MM.1S (cell line): ENCODE data around the gene PIP5K1C.

Experiments
- EZH2 ChIP-seq: fragments of 300-600 bp; sonication (generic); optimal IDR thresholded peaks from 2 replicates; pipeline ENCODE3; 2017; ENCODE audit warnings: low read depth, mild to moderate bottlenecking, antibody characterized with exemption, low read length, mixed read lengths
- EZH2phosphoT487 ChIP-seq: fragments of 300-600 bp; sonication (generic); IDR thresholded peaks from 2 replicates; pipeline ENCODE4 v1.6.1; 2018; ENCODE audit warnings: antibody characterized with exemption, low read length
- TF ChIP-seq, protein P1 (sequence below): fragments of 300-600 bp; sonication (generic); IDR thresholded peaks from 2 replicates; pipeline ENCODE4 v1.5.1; 2016; ENCODE audit warnings: antibody characterized with exemption, low read length, mixed read lengths

DNA sequence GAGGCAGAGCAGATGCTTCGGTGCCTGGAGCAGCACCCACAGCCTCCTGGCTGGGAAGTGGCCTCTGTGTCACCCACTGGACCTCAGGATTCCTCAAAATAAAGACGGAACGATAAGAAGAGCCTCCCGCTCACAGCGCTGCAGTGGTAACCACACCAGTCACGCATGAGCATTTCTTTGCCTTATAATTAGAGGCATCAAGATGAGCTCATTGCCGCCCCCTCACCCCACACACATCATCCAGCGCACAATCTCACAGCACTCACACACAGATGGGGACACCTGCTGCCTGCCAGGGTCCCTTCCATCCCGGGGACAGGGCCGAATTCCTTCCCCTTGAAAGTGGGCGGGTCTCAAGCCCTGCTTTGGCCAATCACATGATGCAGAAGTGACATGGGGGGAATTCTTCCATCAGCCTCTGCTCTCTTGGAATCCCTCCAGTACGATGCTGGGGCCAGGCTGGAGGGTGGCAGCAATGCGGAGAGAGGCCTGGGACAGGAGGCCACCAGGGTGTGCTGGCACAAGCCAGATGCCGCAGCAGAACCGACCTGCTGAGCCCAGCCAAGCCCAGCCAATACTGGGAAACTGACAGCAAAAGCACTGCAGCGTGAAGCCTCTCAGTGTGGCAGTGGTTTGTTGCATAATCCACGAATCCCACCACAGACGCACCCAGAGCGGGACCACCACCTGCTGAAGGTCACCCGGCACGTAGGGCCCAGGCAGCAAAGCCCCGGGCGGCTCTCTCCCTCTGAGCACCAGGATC lies 16.0 kb downstream of the PIP5K1C start:
- no peak for TF ChIP-seq EZH2
- no peak for TF ChIP-seq EZH2phosphoT487
- TF ChIP-seq, protein P1, sequence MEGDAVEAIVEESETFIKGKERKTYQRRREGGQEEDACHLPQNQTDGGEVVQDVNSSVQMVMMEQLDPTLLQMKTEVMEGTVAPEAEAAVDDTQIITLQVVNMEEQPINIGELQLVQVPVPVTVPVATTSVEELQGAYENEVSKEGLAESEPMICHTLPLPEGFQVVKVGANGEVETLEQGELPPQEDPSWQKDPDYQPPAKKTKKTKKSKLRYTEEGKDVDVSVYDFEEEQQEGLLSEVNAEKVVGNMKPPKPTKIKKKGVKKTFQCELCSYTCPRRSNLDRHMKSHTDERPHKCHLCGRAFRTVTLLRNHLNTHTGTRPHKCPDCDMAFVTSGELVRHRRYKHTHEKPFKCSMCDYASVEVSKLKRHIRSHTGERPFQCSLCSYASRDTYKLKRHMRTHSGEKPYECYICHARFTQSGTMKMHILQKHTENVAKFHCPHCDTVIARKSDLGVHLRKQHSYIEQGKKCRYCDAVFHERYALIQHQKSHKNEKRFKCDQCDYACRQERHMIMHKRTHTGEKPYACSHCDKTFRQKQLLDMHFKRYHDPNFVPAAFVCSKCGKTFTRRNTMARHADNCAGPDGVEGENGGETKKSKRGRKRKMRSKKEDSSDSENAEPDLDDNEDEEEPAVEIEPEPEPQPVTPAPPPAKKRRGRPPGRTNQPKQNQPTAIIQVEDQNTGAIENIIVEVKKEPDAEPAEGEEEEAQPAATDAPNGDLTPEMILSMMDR, result no peak
